Measurements from ENCODE around the gene STK32B. TPM values are rescaled to one million over a fixed set of nuclear protein-coding genes. Genes with fewer than 3 reads are reported as not detected.
"Not testable (repeated sequence)": the region's sequence is repeated elsewhere in the genome, so short reads cannot be mapped to it uniquely, and the experiment has no call there.

Gene STK32B
- total RNA-seq, 1 donor from 2014 or later, result 4.2 TPM

DNA sequence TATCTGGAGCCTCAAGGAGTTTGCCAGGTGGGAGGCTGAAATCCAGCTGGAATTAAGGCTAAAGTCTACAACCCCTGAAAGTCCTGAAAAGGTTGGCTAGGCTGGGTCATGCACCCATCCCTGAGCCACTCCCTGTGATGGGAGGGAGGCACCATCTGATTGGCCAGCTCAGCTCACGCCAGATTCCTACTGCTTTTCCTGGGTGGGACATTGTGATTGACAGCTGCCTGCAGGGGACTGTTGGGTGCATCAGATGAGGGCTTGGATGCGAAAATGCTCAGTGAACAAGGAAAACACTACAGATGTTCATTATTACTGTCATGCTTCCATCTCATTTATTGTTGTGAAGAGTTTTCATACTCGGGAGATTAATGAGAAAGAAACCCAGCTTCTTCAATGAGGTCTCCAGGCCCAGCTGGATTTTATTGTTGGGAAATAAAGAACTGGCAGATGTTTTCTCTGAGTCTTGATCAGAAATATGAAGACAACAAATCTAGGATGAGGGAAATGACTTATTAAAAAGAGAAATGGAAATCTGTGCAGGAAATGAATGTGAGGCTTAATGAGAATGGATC is 185.9 kb downstream of the STK32B start:
- DNase-seq (ENCODE audit: low read depth), result no peak
- no peak overlapping the region for H3K4me3 ChIP-seq (ENCODE audit: low read depth, low read length)
- TF ChIP-seq, protein P1, sequence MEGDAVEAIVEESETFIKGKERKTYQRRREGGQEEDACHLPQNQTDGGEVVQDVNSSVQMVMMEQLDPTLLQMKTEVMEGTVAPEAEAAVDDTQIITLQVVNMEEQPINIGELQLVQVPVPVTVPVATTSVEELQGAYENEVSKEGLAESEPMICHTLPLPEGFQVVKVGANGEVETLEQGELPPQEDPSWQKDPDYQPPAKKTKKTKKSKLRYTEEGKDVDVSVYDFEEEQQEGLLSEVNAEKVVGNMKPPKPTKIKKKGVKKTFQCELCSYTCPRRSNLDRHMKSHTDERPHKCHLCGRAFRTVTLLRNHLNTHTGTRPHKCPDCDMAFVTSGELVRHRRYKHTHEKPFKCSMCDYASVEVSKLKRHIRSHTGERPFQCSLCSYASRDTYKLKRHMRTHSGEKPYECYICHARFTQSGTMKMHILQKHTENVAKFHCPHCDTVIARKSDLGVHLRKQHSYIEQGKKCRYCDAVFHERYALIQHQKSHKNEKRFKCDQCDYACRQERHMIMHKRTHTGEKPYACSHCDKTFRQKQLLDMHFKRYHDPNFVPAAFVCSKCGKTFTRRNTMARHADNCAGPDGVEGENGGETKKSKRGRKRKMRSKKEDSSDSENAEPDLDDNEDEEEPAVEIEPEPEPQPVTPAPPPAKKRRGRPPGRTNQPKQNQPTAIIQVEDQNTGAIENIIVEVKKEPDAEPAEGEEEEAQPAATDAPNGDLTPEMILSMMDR (conservative IDR thresholded peaks at IDR 0.05; ENCODE audit: low read depth, low read length), result no peak

DNA sequence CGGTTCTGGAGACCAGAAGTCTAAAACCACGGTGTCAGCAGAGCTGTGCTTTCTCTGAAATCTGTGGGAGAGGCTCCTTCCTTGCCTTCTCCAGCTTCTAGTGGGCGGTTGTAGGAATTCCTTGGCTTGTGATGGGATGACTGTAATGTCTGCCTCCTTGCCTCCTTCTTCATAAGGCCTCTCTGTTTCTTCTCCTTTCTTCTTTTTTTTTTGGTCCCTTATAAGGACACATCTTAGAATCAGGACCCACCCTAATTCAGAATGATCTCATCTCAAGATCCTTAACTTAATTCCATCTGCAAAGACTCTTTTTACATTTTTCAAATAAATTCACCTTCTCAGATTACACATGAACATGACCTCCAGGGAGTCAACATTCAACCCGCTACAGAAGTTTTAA is 186.9 kb downstream of the STK32B start:
- no peak for DNase-seq (ENCODE audit: low read depth)
- TF ChIP-seq, protein P1 (conservative IDR thresholded peaks at IDR 0.05; ENCODE audit: low read depth, low read length), result no peak
- no peak overlapping the region for H3K4me3 ChIP-seq (ENCODE audit: low read depth, low read length)

DNA sequence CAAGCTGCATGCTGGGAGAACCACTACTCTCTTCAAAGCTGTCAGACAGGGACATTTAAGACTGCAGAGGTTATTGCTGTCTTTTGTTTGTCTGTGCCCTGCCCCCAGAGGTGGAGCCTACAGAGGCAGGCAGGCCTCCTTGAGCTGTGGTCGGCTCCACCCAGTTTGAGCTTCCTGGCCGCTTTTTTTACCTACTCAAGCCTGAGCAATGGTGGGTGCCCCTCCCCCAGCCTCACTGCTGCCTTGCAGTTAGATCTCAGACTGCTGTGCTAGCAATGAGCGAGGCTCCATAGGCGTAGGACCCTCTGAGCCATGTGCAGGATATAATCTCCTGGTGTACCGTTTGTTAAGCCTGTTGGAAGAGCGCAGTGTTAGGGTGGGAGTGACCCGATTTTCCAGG is 195.8 kb downstream of the STK32B start:
- H3K4me3 ChIP-seq (ENCODE audit: low read depth, low read length); DNase-seq (ENCODE audit: low read depth): not testable (repeated sequence)

DNA sequence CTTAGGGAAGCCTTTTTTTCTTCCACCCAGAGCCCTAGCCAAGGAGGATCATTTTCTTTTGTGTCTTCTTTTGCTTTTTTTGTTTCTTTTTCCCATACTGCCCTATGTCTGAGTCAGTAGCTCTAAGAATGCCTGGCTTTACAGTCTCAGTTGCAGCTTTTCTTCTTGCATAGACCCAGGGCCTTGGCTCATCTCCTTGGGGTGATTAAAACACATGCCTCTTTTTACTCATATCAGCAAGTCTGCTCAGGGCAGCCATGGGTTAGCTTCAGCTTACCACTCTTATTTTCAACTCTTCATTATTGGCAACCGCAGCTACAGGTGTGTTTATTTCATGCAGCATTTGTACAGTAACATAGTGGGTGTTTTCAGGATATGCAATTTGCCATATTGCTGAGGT is 196.5 kb downstream of the STK32B start:
- no peak for DNase-seq (ENCODE audit: low read depth)
- H3K4me3 ChIP-seq (ENCODE audit: low read depth, low read length), result no peak overlapping the region
- TF ChIP-seq, protein P1 (conservative IDR thresholded peaks at IDR 0.05; ENCODE audit: low read depth, low read length), result no peak

DNA sequence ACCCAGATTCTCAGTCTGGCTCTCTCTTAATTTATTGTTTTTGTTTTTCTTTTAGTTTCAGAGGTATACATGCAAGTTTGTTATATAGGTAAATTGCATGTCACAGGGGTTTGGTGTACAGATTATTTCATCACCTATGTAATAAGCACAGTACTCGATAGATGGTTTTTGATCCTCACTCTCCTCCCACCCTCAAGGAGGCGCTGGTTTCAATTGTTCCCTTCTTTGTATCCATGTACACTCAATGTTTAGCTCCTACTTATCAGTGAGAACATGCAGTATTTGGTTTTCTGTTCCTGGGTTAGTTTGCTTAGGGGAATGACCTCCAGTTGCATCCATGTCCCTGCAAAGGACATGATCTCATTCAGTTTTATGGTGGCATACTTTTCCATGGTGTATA is 198.4 kb downstream of the STK32B start:
- no peak overlapping the region for H3K4me3 ChIP-seq (ENCODE audit: low read depth, low read length)
- DNase-seq (ENCODE audit: low read depth), result no peak
- TF ChIP-seq, protein P1 (conservative IDR thresholded peaks at IDR 0.05; ENCODE audit: low read depth, low read length), result no peak

DNA sequence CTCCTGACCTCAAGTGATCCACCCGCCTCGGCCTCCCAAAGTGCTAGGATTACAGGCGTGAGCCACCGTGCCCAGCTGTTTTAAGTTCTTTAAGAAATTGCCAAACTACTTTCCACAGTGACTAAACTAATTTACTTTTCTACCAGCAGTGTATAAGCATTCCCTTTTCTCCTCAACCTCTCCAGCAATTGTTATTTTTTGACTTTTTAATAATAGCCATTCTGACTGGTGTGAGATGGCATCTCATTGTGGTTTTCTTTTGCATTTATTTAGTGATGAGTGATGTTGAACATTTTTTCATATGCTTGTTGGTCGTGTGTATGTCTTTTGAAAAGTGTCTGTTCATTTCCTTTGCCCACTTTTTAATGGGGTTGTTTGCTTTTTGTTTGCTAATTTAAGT is 199.3 kb downstream of the STK32B start:
- not testable (repeated sequence) for DNase-seq (ENCODE audit: low read depth); H3K4me3 ChIP-seq (ENCODE audit: low read depth, low read length)

DNA sequence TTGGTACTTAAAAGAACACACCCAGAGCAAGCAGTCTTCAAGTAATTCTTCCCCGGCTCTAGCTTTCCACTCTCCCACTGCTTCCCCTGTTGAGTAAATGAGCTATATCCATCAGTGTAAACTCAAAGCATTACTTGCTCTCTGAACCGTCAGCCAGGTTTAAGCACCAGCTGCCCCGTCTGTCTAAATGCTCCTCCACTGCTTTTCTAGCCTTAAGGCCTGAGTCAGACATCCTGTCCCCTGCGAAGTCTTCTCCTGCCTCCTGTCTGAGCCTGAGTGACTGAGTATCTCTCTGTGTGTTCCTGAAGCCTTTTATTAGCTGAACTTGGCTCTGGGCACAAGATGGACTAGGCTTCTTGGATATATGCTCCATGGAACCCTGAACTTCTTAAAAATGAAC is 205.1 kb downstream of the STK32B start:
- DNase-seq (ENCODE audit: low read depth), result no peak
- TF ChIP-seq, protein P1 (conservative IDR thresholded peaks at IDR 0.05; ENCODE audit: low read depth, low read length), result no peak
- H3K4me3 ChIP-seq (ENCODE audit: low read depth, low read length), result no peak overlapping the region

DNA sequence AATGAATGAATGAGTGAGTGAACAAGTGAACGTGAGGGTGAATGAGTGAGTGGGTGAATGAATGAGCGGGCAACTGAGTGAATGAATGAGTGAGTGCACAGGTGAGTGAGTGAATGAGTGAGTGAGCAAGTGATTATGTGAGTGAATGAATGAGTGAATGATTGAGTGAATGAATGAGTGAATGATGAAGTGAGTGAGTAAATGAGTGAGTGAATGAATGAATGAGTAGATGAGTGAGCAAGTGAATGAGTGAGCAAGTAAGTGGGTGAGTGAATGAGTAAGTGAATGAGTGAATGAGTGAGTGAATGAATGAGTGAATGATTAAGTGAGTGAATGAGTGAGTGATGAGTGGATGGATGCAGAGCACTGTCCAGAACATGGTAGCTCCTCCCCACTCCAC is 205.8 kb downstream of the STK32B start:
- TF ChIP-seq, protein P1 (conservative IDR thresholded peaks at IDR 0.05; ENCODE audit: low read depth, low read length), result no peak
- no peak overlapping the region for H3K4me3 ChIP-seq (ENCODE audit: low read depth, low read length)
- DNase-seq (ENCODE audit: low read depth), result no peak
